MM.1S (cell line): ENCODE data around the gene ZFR2.

Experiments
- EZH2 ChIP-seq: fragments of 300-600 bp; sonication (generic); optimal IDR thresholded peaks from 2 replicates; pipeline ENCODE3; 2017; ENCODE audit warnings: low read depth, mild to moderate bottlenecking, antibody characterized with exemption, low read length, mixed read lengths
- EZH2phosphoT487 ChIP-seq: fragments of 300-600 bp; sonication (generic); IDR thresholded peaks from 2 replicates; pipeline ENCODE4 v1.6.1; 2018; ENCODE audit warnings: antibody characterized with exemption, low read length
- TF ChIP-seq, protein P1 (sequence below): fragments of 300-600 bp; sonication (generic); IDR thresholded peaks from 2 replicates; pipeline ENCODE4 v1.5.1; 2016; ENCODE audit warnings: antibody characterized with exemption, low read length, mixed read lengths

- TF ChIP-seq, protein P1, sequence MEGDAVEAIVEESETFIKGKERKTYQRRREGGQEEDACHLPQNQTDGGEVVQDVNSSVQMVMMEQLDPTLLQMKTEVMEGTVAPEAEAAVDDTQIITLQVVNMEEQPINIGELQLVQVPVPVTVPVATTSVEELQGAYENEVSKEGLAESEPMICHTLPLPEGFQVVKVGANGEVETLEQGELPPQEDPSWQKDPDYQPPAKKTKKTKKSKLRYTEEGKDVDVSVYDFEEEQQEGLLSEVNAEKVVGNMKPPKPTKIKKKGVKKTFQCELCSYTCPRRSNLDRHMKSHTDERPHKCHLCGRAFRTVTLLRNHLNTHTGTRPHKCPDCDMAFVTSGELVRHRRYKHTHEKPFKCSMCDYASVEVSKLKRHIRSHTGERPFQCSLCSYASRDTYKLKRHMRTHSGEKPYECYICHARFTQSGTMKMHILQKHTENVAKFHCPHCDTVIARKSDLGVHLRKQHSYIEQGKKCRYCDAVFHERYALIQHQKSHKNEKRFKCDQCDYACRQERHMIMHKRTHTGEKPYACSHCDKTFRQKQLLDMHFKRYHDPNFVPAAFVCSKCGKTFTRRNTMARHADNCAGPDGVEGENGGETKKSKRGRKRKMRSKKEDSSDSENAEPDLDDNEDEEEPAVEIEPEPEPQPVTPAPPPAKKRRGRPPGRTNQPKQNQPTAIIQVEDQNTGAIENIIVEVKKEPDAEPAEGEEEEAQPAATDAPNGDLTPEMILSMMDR: no peak
- TF ChIP-seq EZH2phosphoT487 (no peak), EZH2 (no peak)
Observed at GRCh38 chr19:3769494-3769893, 99.3 kb downstream of the ZFR2 start.
